ENCODE results near the gene TGFA.

Gene TGFA

DNA sequence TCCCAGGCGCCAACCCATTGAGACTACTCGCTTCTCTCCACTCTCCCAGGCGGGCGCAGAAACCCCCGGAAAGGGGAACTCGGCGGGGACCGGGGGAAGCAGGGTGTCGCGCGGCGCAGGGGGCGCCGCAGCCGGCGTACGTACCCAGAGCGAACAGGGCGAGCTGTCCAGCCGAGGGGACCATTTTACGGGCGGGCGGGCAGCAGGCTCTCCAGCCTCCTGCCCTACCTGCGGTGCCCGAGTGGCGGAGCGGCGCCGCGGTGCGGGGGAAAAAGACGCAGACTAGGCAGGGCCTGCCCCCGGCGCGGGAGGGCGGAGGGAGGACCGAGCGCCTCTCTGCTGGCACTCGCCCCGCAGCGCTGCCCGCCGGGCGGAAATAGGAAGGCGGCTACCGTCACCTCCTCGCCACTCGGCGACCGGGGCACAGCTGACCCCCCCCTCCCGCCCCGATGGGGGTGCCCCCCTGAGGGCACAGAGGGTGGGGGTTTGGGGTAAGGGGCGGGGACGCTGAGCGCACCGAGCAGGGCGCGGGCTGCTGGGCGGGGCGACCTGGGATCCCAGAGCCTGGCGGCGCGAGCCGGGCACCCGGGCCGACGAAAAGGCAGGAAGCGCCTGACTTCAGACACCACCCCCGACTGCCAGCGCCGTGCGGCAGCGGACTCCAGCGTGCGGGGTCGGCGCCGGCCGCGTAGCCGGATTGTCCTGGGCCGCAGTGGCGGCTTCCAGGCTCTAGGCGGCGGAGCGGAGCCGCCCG, at the start of gene TGFA (continued):
- TF ChIP-seq ZNF518A (tag by site-specific recombination; conservative IDR thresholded peaks at IDR 0.05; ENCODE audit: low read depth) (no peak), ZSCAN30 (tag by site-specific recombination; IDR thresholded peaks at IDR 0.05) (peak; percentile 56; the same call in 1 of the 2 replicates), ZNF792 (tag by site-specific recombination; IDR thresholded peaks at IDR 0.05) (no peak), ZNF23 (tag by site-specific recombination; IDR thresholded peaks at IDR 0.05; ENCODE audit: borderline replicate concordance) (no peak), YY2 (tag by site-specific recombination; IDR thresholded peaks at IDR 0.05) (no peak), HOXD13 (CRISPR knock-in tag; IDR thresholded peaks at IDR 0.05; ENCODE audit: borderline replicate concordance) (no peak), ZNF354C (tag by site-specific recombination; IDR thresholded peaks at IDR 0.05; ENCODE audit: borderline replicate concordance, low read depth) (no peak), ZNF549 (tag by site-specific recombination; IDR thresholded peaks at IDR 0.05) (no peak), ZBTB17 (tag by site-specific recombination; IDR thresholded peaks at IDR 0.05) (peak; percentile 28), ZNF629 (tag by site-specific recombination; IDR thresholded peaks at IDR 0.05) (no peak), MZF1 (tag by site-specific recombination; IDR thresholded peaks at IDR 0.05; ENCODE audit: borderline replicate concordance) (no peak), SP3 (tag by site-specific recombination; IDR thresholded peaks at IDR 0.05) (peak; percentile 68), ZNF701 (tag by site-specific recombination; IDR thresholded peaks at IDR 0.05) (no peak), REPIN1 (tag by site-specific recombination; IDR thresholded peaks at IDR 0.05; ENCODE audit: low read depth) (no peak), ZNF2 (tag by site-specific recombination; IDR thresholded peaks at IDR 0.05) (no peak), ZNF239 (tag by site-specific recombination; IDR thresholded peaks at IDR 0.05) (no peak), ZNF394 (tag by site-specific recombination; IDR thresholded peaks at IDR 0.05; ENCODE audit: borderline replicate concordance) (0 out of 2 replicates have a peak, but pooled peaks have one; percentile 29), ZNF670 (tag by site-specific recombination; IDR thresholded peaks at IDR 0.05; ENCODE audit: low read depth) (no peak), ZNF600 (tag by site-specific recombination; IDR thresholded peaks at IDR 0.05) (no peak), ZSCAN23 (tag by site-specific recombination; IDR thresholded peaks at IDR 0.05) (no peak), GLIS2 (tag by site-specific recombination; IDR thresholded peaks at IDR 0.05) (peak; percentile 83), ZNF140 (tag by site-specific recombination; IDR thresholded peaks at IDR 0.05) (no peak), ZNF621 (tag by site-specific recombination; IDR thresholded peaks at IDR 0.05) (no peak), ZBTB20 (tag by site-specific recombination; IDR thresholded peaks at IDR 0.05) (peak; percentile 67; the same call in 1 of the 2 replicates), ZNF155 (tag by site-specific recombination; IDR thresholded peaks at IDR 0.05) (no peak), SCRT1 (tag by site-specific recombination; IDR thresholded peaks at IDR 0.05; ENCODE audit: borderline replicate concordance) (no peak), ZNF654 (tag by site-specific recombination; IDR thresholded peaks at IDR 0.05; ENCODE audit: low read depth) (0 out of 2 replicates have a peak, but pooled peaks have one; percentile 7)
- TF ChIP-seq, protein P1, sequence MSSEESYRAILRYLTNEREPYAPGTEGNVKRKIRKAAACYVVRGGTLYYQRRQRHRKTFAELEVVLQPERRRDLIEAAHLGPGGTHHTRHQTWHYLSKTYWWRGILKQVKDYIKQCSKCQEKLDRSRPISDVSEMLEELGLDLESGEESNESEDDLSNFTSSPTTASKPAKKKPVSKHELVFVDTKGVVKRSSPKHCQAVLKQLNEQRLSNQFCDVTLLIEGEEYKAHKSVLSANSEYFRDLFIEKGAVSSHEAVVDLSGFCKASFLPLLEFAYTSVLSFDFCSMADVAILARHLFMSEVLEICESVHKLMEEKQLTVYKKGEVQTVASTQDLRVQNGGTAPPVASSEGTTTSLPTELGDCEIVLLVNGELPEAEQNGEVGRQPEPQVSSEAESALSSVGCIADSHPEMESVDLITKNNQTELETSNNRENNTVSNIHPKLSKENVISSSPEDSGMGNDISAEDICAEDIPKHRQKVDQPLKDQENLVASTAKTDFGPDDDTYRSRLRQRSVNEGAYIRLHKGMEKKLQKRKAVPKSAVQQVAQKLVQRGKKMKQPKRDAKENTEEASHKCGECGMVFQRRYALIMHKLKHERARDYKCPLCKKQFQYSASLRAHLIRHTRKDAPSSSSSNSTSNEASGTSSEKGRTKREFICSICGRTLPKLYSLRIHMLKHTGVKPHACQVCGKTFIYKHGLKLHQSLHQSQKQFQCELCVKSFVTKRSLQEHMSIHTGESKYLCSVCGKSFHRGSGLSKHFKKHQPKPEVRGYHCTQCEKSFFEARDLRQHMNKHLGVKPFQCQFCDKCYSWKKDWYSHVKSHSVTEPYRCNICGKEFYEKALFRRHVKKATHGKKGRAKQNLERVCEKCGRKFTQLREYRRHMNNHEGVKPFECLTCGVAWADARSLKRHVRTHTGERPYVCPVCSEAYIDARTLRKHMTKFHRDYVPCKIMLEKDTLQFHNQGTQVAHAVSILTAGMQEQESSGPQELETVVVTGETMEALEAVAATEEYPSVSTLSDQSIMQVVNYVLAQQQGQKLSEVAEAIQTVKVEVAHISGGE (tag by site-specific recombination; conservative IDR thresholded peaks at IDR 0.05; ENCODE audit: low read depth) = peak; percentile 57; the same call in 1 of the 2 replicates
- TF ChIP-seq, protein P2, sequence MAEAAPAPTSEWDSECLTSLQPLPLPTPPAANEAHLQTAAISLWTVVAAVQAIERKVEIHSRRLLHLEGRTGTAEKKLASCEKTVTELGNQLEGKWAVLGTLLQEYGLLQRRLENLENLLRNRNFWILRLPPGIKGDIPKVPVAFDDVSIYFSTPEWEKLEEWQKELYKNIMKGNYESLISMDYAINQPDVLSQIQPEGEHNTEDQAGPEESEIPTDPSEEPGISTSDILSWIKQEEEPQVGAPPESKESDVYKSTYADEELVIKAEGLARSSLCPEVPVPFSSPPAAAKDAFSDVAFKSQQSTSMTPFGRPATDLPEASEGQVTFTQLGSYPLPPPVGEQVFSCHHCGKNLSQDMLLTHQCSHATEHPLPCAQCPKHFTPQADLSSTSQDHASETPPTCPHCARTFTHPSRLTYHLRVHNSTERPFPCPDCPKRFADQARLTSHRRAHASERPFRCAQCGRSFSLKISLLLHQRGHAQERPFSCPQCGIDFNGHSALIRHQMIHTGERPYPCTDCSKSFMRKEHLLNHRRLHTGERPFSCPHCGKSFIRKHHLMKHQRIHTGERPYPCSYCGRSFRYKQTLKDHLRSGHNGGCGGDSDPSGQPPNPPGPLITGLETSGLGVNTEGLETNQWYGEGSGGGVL (tag by site-specific recombination; IDR thresholded peaks at IDR 0.05) = peak; percentile 85

Measured in HEK293 (cell line).